GM12878 (cell line): ENCODE measurements around the gene ARMC9. TPM values are rescaled to one million over a fixed set of nuclear protein-coding genes. Genes with fewer than 3 reads are reported as not detected.
A peak's percentile ranks its signal among the peaks of the same experiment; 100 is the strongest.

Experiments
- ATAC-seq: fragments of 200-7000 bp; cut with Tn5 transposase; 3 replicates; pipeline ENCODE4 v1.9.1; 2020; ENCODE audit warnings: mild to moderate bottlenecking, moderate library complexity
- BruUV-seq: library from RNA; stranded (reverse); fragments of 400-500 nt; replicated peaks from 2 replicates; lab custom pipeline; 2021; lab: Mats Ljungman, UMichigan
- CTCF ChIA-PET: fragments of 300-600 bp; sonication (Branson Sonifier 250); formaldehyde crosslinking; extraction: SDS; loops from one replicate; lab custom pipeline; 2021; ENCODE audit warnings: inconsistent platforms; lab: Yijun Ruan, JAX
- POLR2A ChIA-PET: fragments of 350-600 bp; formaldehyde crosslinking; extraction: SDS; loops from one replicate; lab custom pipeline; 2021; ENCODE audit warnings: inconsistent platforms; lab: Charles Lee
- RAD21 ChIA-PET: fragments of 300-600 bp; sonication (Branson Sonifier 250); formaldehyde crosslinking; loops from one replicate; lab custom pipeline; 2023; ENCODE audit warnings: antibody characterized with exemption; ENCODE audit not compliant: unreplicated experiment; lab: Charles Lee
- SMC1A ChIA-PET: fragments of 300-600 bp; sonication (Branson Sonifier 250); formaldehyde crosslinking; loops from one replicate; lab custom pipeline; 2023; ENCODE audit not compliant: unreplicated experiment, uncharacterized antibody; lab: Charles Lee
- DNase-seq: peaks from one replicate; pipeline ENCODE4 v3.0.0-alpha.2; 2011; ENCODE audit warnings: low read depth, low spot score
- FAIRE-seq: peaks from 3 replicates; lab custom pipeline; 2011; peaks lifted over from hg19 to GRCh38; lab: Jason Lieb, UNC
- H2AFZ ChIP-seq: 2 replicates; pipeline ENCODE4 v1.6.0; 2011; ENCODE audit warnings: low read depth, low read length, control low read depth; ENCODE audit not compliant: control insufficient read depth
- H3K27ac ChIP-seq: 2 replicates; pipeline ENCODE4 v1.5.1; 2011; ENCODE audit warnings: control low read depth; ENCODE audit not compliant: control insufficient read depth, insufficient read depth
- H3K27me3 ChIP-seq, 2 experiments: replicated peaks in 1 of 2; 2 replicates each; pipeline versions ENCODE4 v1.6.0 to v1.6.1; 2011; ENCODE audit warnings: low read length in 1 of 2; ENCODE audit not compliant: control insufficient read depth in 2 of 2, insufficient read depth in 2 of 2
- H3K36me3 ChIP-seq, 2 experiments: 2 replicates each; pipeline ENCODE4 v1.5.1; 2011; ENCODE audit warnings: low read length in 1 of 2; ENCODE audit not compliant: control insufficient read depth in 2 of 2, insufficient read depth in 2 of 2
- H3K4me1 ChIP-seq: 2 replicates; pipeline ENCODE4 v1.6.1; 2011; ENCODE audit warnings: mild to moderate bottlenecking, low read length, moderate library complexity, mixed read lengths; ENCODE audit not compliant: control insufficient read depth, insufficient read depth
- H3K4me2 ChIP-seq: 2 replicates; pipeline ENCODE4 v1.6.0; 2011; ENCODE audit warnings: control low read depth; ENCODE audit not compliant: control insufficient read depth, insufficient read depth
- H3K4me3 ChIP-seq: fragments of 200-600 bp; sonication (generic); 2 replicates; pipeline ENCODE4 v1.5.1; 2016
- H3K79me2 ChIP-seq: 2 replicates; pipeline ENCODE4 v1.6.0; 2011; ENCODE audit warnings: low read length; ENCODE audit not compliant: control insufficient read depth, insufficient read depth
- H3K9ac ChIP-seq: 2 replicates; pipeline ENCODE4 v1.8.0; 2011; ENCODE audit warnings: low read length, control low read depth, mixed read lengths; ENCODE audit not compliant: control insufficient read depth, insufficient read depth
- H3K9me3 ChIP-seq: replicated peaks from 3 replicates; pipeline ENCODE4 v1.5.1; 2011; ENCODE audit warnings: mild to moderate bottlenecking, low read length; ENCODE audit not compliant: control insufficient read depth, insufficient read depth
- H4K20me1 ChIP-seq: 2 replicates; pipeline ENCODE4 v1.6.0; 2011; ENCODE audit not compliant: control insufficient read depth, insufficient read depth
- BCLAF1 ChIP-seq: fragments of 450-650 bp; IDR thresholded peaks from 2 replicates; pipeline ENCODE4 v1.6.1; 2017; ENCODE audit warnings: antibody characterized with exemption, mild to moderate bottlenecking, moderate library complexity
- CBFB ChIP-seq: IDR thresholded peaks from 2 replicates; pipeline ENCODE4 v1.6.1; 2016; ENCODE audit warnings: antibody characterized with exemption, low read depth
- CEBPB ChIP-seq, 2 experiments: fragments of 150-350 bp in 1 of 2; IDR thresholded peaks; 2 replicates each; pipeline ENCODE4 v1.6.1; 2012 to 2014; ENCODE audit warnings: low read depth in 2 of 2, low read length in 2 of 2, borderline replicate concordance in 1 of 2, inconsistent platforms in 1 of 2
- ETV6 ChIP-seq, 2 experiments: fragments of 450-650 bp in 1 of 2; IDR thresholded peaks in 1 of 2; conservative IDR thresholded peaks in 1 of 2; 2 replicates each; pipeline ENCODE4 v1.6.1; 2014; ENCODE audit warnings: antibody characterized with exemption in 1 of 2, borderline replicate concordance in 1 of 2, low read depth in 1 of 2, mild to moderate bottlenecking in 1 of 2, moderate library complexity in 1 of 2
- EZH2 ChIP-seq: IDR thresholded peaks from 2 replicates; pipeline ENCODE4 v1.6.1; 2012; ENCODE audit warnings: low read depth, mild to moderate bottlenecking, control low read depth, inconsistent platforms, low read length, borderline replicate concordance; ENCODE audit not compliant: control insufficient read depth
- HDGF ChIP-seq: fragments of 450-650 bp; IDR thresholded peaks from 2 replicates; pipeline ENCODE4 v1.6.1; 2016; ENCODE audit warnings: antibody characterized with exemption
- MEF2A ChIP-seq: IDR thresholded peaks from 2 replicates; pipeline ENCODE4 v1.6.1; 2011; ENCODE audit warnings: low read depth, mild to moderate bottlenecking, low read length, moderate library complexity; ENCODE audit not compliant: insufficient read depth
- POLR2A ChIP-seq: IDR thresholded peaks from 2 replicates; pipeline ENCODE4 v1.6.1; 2011; ENCODE audit warnings: low read depth, mild to moderate bottlenecking, low read length
- RCOR1 ChIP-seq: conservative IDR thresholded peaks from 2 replicates; pipeline ENCODE4 v1.6.1; 2012; ENCODE audit warnings: low read depth, low read length, improper control_type of control experiment
- RFX5 ChIP-seq: IDR thresholded peaks from 2 replicates; pipeline ENCODE4 v1.6.1; 2011; ENCODE audit warnings: low read depth, low read length, improper control_type of control experiment
- RUNX3 ChIP-seq: IDR thresholded peaks from 2 replicates; pipeline ENCODE4 v1.6.1; 2012; ENCODE audit warnings: low read length, inconsistent platforms
- ZBTB40 ChIP-seq: fragments of 450-650 bp; IDR thresholded peaks from 2 replicates; pipeline ENCODE4 v1.6.1; 2016; ENCODE audit warnings: mild to moderate bottlenecking, moderate library complexity, borderline replicate concordance
- WGBS: methylation state at CpG from one replicate; pipeline ENCODE4 v1.1.6; 2016; ENCODE audit warnings: low lambda C conversion rate; ENCODE audit not compliant: insufficient replicate concordance, insufficient coverage; ENCODE audit errors: missing lambda C conversion rate; 5-methylcytosine and 5-hydroxymethylcytosine counted together
- in situ Hi-C: fragments of 300-500 bp; cut with MboI; formaldehyde crosslinking; loops from 9 replicates; pipeline ENCODE4 v1.14.3; 2018; ENCODE audit warnings: mixed read lengths
- intact Hi-C: fragments of 100-400 bp; cut with micrococcal nuclease; formaldehyde crosslinking; loops from one replicate; pipeline ENCODE4 v1.14.2; 2022; ENCODE audit not compliant: unreplicated experiment
- polyA plus RNA-seq, 11 experiments: library from polyadenylated mRNA; depleted of rRNA in 4 of 11; unstranded in 6 of 11; stranded (reverse) in 5 of 11; fragments of >200 nt; fragmentation: Nextera tagmentation in 4 of 11; fragmentation: Illumina TruSeq in 1 of 11; extraction: Ambion mirVana in 4 of 11; extraction: Trizol in 1 of 11; gene quantifications; 1 replicate in 1 of 11; 2 replicates in 10 of 11; pipeline versions ENCODE4 v1.2.1 to v1.2.3, GENCODE V29; 2011 to 2016; ENCODE audit warnings: inconsistent platforms in 2 of 11, missing spikeins in 2 of 11, low read depth in 1 of 11
- total RNA-seq, 4 experiments: library from RNA; depleted of rRNA in 3 of 4; stranded (reverse); fragments of >200 nt in 3 of 4; fragmentation: Illumina TruSeq in 1 of 4; extraction: Trizol in 1 of 4; gene quantifications; 2 replicates each; pipeline versions ENCODE4 v1.2.1 to v1.2.3, GENCODE V29; 2013 to 2021
- TF ChIP-seq, protein P1 (sequence below): fragments of 450-650 bp; IDR thresholded peaks from 2 replicates; pipeline ENCODE4 v1.6.1; 2017; ENCODE audit warnings: mild to moderate bottlenecking

Gene ARMC9
- total and polyA plus RNA-seq, 10 of the 15 experiments (the other 5 are each of a cell fraction or from before 2014, with no cell fraction given): 3.8 to 21.8 (median 10.4) TPM

DNA sequence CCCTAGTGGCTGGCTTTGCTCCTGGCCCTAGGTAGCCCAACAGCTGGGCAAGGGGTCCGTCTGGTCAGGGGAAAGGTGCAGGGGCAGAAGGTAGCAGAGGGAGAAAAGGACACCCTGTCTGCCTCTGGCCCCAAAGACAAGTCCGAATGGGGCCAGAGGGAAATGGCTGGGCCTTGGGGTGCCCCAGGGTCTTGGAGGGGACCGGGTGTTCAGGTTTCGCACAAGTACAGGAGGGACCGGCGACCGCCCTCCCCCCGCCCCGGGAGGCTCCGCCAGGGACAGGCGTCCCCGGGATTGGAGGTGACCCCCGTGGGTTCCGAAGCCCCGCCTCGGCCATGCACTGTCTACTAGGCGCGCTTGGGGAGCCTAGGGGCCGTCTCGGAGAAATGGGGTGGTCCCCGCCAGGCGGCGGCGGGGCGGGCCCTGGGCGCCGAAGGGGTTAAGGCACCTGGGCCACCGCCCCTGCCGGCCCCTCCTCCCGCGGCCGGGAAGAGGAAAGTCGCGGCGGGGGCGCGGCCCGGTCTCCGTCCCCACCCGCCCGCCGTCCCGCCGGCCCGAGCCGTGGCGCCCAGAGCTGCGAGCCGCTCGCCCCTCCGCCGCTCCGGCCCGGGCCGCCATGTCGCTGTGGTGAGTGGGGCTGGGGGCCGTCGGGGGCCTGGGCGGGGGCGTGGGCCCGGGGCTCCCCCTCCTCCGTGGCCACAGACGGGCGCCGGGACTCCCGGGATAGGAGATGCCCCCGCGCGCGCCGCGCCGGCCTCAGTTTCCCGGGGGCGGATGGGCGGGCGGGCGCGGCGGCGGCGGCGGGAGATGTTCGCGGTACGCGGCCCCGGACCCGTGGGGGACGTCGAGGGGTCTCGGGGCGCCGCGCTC, 197.0 kb downstream of the ARMC9 start, which contains the start of gene B3GNT7:
B3GNT7 (plus strand) TSS at position 523 of the 870 bp plus-strand sequence; CDS start at position 617, 94 bp downstream.
- peak within 1 kb of the TSS; percentile 95 for H3K27ac ChIP-seq
- no peaks in the 10 kb centered on the region for H3K27me3 ChIP-seq
- DNase-seq (no peak), FAIRE-seq (no peak), ATAC-seq (peak; percentile 28)
- in situ Hi-C loops (no loop called here), intact Hi-C loops (loop anchor here (10.0 kb wide), 2 partner anchors 269 to 571 kb away; no protein-coding TSS in a partner anchor)
- peak within 1 kb of the TSS; percentile 96 for H3K4me2 ChIP-seq
- H3K4me3 ChIP-seq: peak within 1 kb of the TSS; percentile 79
- RAD21 ChIA-PET: interaction anchor here (1.2 to 6.0 kb wide), 6 partner anchors 11 to 291 kb away, joined by 4 to 52 read pairs (median 12); no protein-coding TSS in a partner anchor
- H3K9me3 ChIP-seq: no peaks in the 10 kb centered on the region
- POLR2A ChIA-PET: interaction anchor here (0.6 to 2.2 kb wide), 6 partner anchors 9 to 1346 kb away, joined by 3 to 15 read pairs (median 3); partner anchors contain the start of gene NCL
- peak within 1 kb of the TSS; percentile 85 for H3K9ac ChIP-seq
- BruUV-seq: no TSS peak
- H3K4me1 ChIP-seq: peaks cover 56% of the 10 kb centered on the region
- 3% methylated on average over 24 of the region's 95 CpGs for WGBS
- peak within 1 kb of the TSS; percentile 74 for H2AFZ ChIP-seq
- SMC1A ChIA-PET: interaction anchor here (1.1 to 6.3 kb wide), 6 partner anchors 10 to 167 kb away, joined by 3 to 66 read pairs (median 18); no protein-coding TSS in a partner anchor
- H3K79me2 ChIP-seq: peaks cover 40% of the 10 kb centered on the region
- CTCF ChIA-PET: interaction anchor here (0.6 to 6.0 kb wide), 17 partner anchors 10 to 1387 kb away, joined by 3 to 79 read pairs (median 4); partner anchors contain the start of gene PSMD1
- H3K36me3 ChIP-seq: peaks cover 0 to 4% of the 10 kb centered on the region in 2 experiments; a peak in 2 of 4 replicates
- H4K20me1 ChIP-seq: no peaks in the 10 kb centered on the region
- TF ChIP-seq RCOR1 (no peak), ETV6 (conservative IDR thresholded peaks at IDR 0.05 in 1 of 2, IDR thresholded peaks at IDR 0.05 in 1 of 2; ENCODE audit: borderline replicate concordance in 1 of 2, low read depth in 1 of 2) (no peak), HDGF (no peak), RFX5 (no peak), CBFB (no peak), EZH2 (no peak), ZBTB40 (no peak), BCLAF1 (no peak), CEBPB (IDR thresholded peaks at IDR 0.05; ENCODE audit: borderline replicate concordance in 1 of 2, low read depth in 2 of 2, low read length in 2 of 2) (no peak), RUNX3 (no peak), POLR2A (peak; percentile 54), MEF2A (no peak)
- TF ChIP-seq, protein P1, sequence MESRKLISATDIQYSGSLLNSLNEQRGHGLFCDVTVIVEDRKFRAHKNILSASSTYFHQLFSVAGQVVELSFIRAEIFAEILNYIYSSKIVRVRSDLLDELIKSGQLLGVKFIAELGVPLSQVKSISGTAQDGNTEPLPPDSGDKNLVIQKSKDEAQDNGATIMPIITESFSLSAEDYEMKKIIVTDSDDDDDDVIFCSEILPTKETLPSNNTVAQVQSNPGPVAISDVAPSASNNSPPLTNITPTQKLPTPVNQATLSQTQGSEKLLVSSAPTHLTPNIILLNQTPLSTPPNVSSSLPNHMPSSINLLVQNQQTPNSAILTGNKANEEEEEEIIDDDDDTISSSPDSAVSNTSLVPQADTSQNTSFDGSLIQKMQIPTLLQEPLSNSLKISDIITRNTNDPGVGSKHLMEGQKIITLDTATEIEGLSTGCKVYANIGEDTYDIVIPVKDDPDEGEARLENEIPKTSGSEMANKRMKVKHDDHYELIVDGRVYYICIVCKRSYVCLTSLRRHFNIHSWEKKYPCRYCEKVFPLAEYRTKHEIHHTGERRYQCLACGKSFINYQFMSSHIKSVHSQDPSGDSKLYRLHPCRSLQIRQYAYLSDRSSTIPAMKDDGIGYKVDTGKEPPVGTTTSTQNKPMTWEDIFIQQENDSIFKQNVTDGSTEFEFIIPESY: no peak
